MCF 10A (cell line): ENCODE data around the gene GPANK1. TPM values are rescaled to one million over a fixed set of nuclear protein-coding genes. Genes with fewer than 3 reads are reported as not detected.

Source experiments
- microRNA-seq: library from miRNA; unstranded; fragments of <30 nt; microRNA quantifications from one replicate; pipeline ENCODE4 v1.2.0, GENCODE V29; 2022
- total RNA-seq: library from RNA; stranded (reverse); gene quantifications from 2 replicates; pipeline ENCODE4 v1.2.3, GENCODE V29; 2022

The GPANK1 gene
- total RNA-seq, 1 experiment from 2014 or later = 13.0 TPM

Small RNAs within 50 kb of the gene (microRNA-seq; reads per million reads assigned to microRNA genes)
- gene MIR4646 (not detected), gene MIR6832 (not detected)

Other genes starting within 250 kb of the GPANK1 start
- 4.3 and 7.6 TPM in 2 replicates for gene MICB, start 166.9 kb downstream of the GPANK1 start, total RNA-seq
- not detected in 2 replicates for gene MCCD1, start 136.0 kb downstream of the GPANK1 start, total RNA-seq
- gene DDX39B, start 123.0 kb downstream of the GPANK1 start, total RNA-seq = 551 and 565 TPM in 2 replicates
- gene ATP6V1G2, start 118.4 kb downstream of the GPANK1 start, total RNA-seq = 1.2 and 2.4 TPM in 2 replicates
- gene NFKBIL1, start 117.4 kb downstream of the GPANK1 start, total RNA-seq = 25.2 and 30.3 TPM in 2 replicates
- not detected in 2 replicates for gene LTA, start 92.7 kb downstream of the GPANK1 start, total RNA-seq
- not detected in 2 replicates for gene TNF, start 89.4 kb downstream of the GPANK1 start, total RNA-seq
- gene LTB, start 82.6 kb downstream of the GPANK1 start, total RNA-seq = 0.37 TPM in 1 of 2 replicates, not detected in the other
- gene LST1, start 78.7 kb downstream of the GPANK1 start, total RNA-seq = not detected in 2 replicates
- gene NCR3, start 72.0 kb downstream of the GPANK1 start, total RNA-seq = not detected in 2 replicates
- gene AIF1, start 49.8 kb downstream of the GPANK1 start, total RNA-seq = not detected in 2 replicates
- gene PRRC2A, start 44.3 kb downstream of the GPANK1 start, total RNA-seq = 247 and 266 TPM in 2 replicates
- gene BAG6, start 12.3 kb downstream of the GPANK1 start, total RNA-seq = 290 and 291 TPM in 2 replicates
- gene APOM, start 9.1 kb downstream of the GPANK1 start, total RNA-seq = 5.0 and 5.2 TPM in 2 replicates
- 15.5 and 16.6 TPM in 2 replicates for gene C6orf47, start 4.2 kb downstream of the GPANK1 start, total RNA-seq
- 197 and 209 TPM in 2 replicates for gene CSNK2B, start 1.1 kb upstream of the GPANK1 start, total RNA-seq
- gene LY6G5B, start 5.0 kb upstream of the GPANK1 start, total RNA-seq = 14.4 and 16.0 TPM in 2 replicates
- gene LY6G5C, start 16.1 kb upstream of the GPANK1 start, total RNA-seq = 0.64 and 1.4 TPM in 2 replicates
- 32.1 and 42.7 TPM in 2 replicates for gene ABHD16A, start 38.3 kb upstream of the GPANK1 start, total RNA-seq
- gene LY6G6F, start 41.9 kb upstream of the GPANK1 start, total RNA-seq = not detected in 2 replicates
- gene LY6G6D, start 50.4 kb upstream of the GPANK1 start, total RNA-seq = not detected in 2 replicates
- 0.32 TPM in 1 of 2 replicates, not detected in the other for gene LY6G6C, start 56.7 kb upstream of the GPANK1 start, total RNA-seq
- not detected in 2 replicates for gene MPIG6B, start 58.4 kb upstream of the GPANK1 start, total RNA-seq
- gene DDAH2, start 64.3 kb upstream of the GPANK1 start, total RNA-seq = 8.5 and 13.5 TPM in 2 replicates
- gene CLIC1, start 71.5 kb upstream of the GPANK1 start, total RNA-seq = 511 and 632 TPM in 2 replicates
- 36.6 and 43.1 TPM in 2 replicates for gene MSH5, start 75.0 kb upstream of the GPANK1 start, total RNA-seq
- 4.3 and 5.1 TPM in 2 replicates for gene SAPCD1, start 97.7 kb upstream of the GPANK1 start, total RNA-seq
- 2.0 and 3.1 TPM in 2 replicates for gene VWA7, start 112.3 kb upstream of the GPANK1 start, total RNA-seq
- 133 and 200 TPM in 2 replicates for gene VARS1, start 130.8 kb upstream of the GPANK1 start, total RNA-seq
- gene LSM2, start 142.0 kb upstream of the GPANK1 start, total RNA-seq = 36.9 and 47.4 TPM in 2 replicates
- gene HSPA1L, start 150.3 kb upstream of the GPANK1 start, total RNA-seq = 0.35 and 0.79 TPM in 2 replicates
- gene HSPA1A, start 150.5 kb upstream of the GPANK1 start, total RNA-seq = 20.3 and 34.0 TPM in 2 replicates
- gene HSPA1B, start 162.7 kb upstream of the GPANK1 start, total RNA-seq = 29.8 and 51.6 TPM in 2 replicates
- gene NEU1, start 197.8 kb upstream of the GPANK1 start, total RNA-seq = 19.7 and 43.8 TPM in 2 replicates
- gene SLC44A4, start 214.0 kb upstream of the GPANK1 start, total RNA-seq = not detected in 2 replicates
- gene EHMT2, start 232.7 kb upstream of the GPANK1 start, total RNA-seq = 20.2 and 21.8 TPM in 2 replicates
- gene ZBTB12, start 237.1 kb upstream of the GPANK1 start, total RNA-seq = 3.6 and 4.0 TPM in 2 replicates